CD4-positive, alpha-beta T cell treated with Interleukin-12 subunit alpha and Interleukin-12 subunit beta, for 1 hour (primary cell): ENCODE data around the gene KCNA10.

ENCODE experiments used
- DNase-seq: peaks from one replicate; pipeline ENCODE4 v3.0.0-alpha.2; 2020

Gene KCNA10

DNA sequence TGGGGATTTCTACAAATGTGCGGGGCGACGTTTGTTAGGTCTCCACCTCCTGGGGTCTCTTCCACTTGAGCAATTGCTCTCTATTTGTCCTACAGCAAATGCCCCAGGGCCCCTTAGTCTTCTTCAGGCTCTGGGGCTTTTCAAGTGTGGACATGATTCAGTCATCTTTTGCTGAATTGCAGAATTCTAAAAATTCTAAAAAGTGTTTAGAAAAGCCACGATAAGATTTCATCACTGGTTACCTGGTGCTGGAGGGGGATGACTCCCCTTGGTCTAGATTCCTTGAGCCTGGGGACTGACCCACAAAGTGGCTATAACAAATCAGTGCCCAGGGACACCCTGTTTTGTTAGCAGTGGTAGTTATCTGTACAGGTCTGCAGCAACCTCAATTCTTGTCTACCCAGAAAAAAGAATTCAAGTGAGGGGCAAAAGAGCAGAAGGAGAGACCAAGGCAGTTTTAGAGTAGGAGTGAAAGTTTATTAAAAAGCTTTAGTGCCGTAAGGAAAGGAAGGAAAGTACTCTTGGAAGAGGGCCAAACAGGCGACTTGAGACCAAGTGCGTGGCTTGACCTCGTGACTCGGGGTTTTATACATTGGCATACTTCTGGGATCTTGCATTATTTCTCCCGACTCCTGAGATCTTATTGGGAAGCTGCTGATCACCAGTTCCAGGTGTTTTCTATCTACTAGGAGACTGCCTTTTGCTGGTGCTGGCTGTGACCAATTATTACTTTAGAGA lies 42.8 kb downstream of the KCNA10 start:
- no peak for DNase-seq

DNA sequence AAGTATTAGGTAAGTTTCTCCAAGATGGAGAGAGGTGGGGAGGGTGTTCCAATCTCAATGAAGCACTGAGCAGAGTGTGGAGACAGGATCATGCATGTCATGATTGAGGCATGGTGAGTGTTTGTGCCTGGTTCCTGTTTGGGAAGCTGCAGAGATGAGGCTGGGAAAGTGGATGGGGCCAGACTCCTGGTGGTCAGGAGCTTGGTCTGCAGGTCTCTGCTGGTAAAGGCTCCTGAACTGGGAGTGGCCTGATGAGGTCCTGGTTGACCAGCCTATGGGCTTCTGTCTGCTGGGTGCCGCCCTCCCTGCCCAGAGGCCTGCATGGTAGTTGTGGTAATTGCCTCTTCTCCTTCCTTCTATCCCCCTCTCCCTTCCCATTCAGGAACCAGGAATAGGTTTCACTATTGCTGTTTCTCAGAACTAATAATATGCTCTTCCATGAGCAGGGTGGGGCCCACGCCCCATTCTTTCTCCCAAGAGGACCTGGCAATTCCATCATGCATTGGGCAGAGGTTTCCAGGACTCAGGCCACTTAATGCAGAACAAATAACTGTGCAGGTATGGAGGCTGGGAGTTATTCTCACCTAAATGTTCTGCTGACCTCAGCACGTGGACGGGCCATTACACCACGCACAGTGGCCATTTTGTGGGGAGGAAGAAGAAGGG lies 43.5 kb downstream of the KCNA10 start:
- no peak for DNase-seq

DNA sequence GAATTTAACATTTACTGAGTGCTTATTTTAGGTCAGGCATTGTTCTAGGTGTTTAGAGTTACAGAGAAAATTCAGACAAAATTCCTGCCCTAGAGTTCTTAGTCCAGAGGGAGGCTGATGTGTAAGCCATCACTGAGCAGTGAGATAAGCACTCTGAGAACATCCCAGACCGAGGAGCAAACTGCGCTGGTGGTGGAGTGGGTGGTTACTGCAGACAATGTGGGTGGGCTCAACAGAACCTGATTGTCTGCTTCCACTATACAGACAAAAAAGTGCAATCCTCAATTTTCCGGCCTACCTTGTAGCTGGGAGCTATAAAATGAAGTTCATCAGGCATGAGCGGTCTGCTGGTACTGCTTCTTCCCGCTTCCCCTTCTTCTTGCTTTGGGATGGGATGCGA lies 44.5 kb downstream of the KCNA10 start:
- DNase-seq: no peak

DNA sequence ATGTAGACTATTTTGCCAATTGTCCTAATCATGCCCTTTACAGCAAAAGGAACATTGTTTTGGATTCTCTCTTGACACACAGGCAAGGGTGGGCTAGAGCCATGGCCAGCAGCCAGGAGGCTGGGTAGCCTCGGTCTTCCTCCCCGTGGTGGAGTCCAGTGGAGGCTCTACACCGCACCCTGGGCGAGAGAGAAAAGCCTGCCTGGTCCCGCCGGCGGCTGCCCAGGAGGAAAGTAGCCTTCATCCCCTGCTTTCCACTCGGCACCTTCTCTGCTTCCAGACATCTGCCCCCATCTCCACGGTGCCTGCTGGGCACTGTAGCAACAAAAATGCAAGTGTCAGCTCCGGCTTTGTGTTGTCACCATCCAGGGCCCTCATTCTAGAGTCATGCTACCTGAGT lies 46.4 kb downstream of the KCNA10 start:
- no peak for DNase-seq

DNA sequence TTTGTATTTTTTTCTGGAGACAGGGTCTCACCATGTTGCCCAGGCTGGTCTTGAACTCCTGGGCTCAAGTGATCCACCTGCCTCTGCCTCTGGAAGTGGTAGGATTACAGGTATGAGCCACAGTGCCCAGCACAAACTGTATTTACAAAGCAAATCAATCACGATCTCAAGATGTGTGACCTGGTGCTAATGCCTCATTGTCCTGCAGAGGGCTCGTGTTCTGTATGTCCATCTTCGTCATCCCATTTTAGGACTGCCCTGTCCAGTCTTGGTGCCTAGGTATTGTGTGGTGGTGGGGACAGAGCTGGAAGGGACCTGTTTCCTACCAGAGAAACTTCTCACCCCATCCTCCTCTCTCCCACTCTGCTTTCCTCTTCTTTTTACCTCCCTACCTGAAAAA lies 47.8 kb downstream of the KCNA10 start:
- no peak for DNase-seq
